Measurements from ENCODE around the gene SSUH2. TPM values are rescaled to one million over a fixed set of nuclear protein-coding genes. Genes with fewer than 3 reads are reported as not detected.

The SSUH2 gene
- total RNA-seq, 1 donor from 2014 or later = 1.1 TPM

DNA sequence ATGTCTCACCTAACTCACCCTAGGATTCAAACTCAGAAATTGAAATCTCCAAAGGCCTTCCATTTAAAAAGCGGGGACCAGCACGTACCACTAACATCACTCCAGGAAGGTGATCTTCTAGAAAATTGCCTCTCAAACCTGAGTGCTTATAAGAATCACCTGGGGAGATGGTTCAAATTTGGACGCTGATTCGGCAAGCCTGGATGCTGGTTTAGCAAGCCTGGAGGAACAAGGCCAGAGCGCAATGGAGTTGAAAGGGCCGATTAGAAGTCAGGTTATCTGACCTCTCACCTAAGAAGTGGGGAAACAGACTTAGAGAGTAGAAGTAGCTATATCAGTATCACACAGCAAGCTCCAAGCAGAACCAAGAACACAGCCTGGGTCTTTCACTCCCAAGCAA lies 68.2 kb downstream of the SSUH2 start:
- peaks cover 24% of the 10 kb centered on the region for H3K36me3 ChIP-seq
- peaks cover 40% of the 10 kb centered on the region for H3K4me1 ChIP-seq
- intact Hi-C loops (cut with micrococcal nuclease) = no loop called here
- DNase-seq = no peak
- H3K27ac ChIP-seq (replicated peaks) = no peak overlapping the region
- no peak overlapping the region for H3K4me3 ChIP-seq
- no peaks in the 10 kb centered on the region for H3K9me3 ChIP-seq (replicated peaks)
- no peaks in the 10 kb centered on the region for H3K27me3 ChIP-seq (ENCODE audit: low read depth)
- TF ChIP-seq CTCF (IDR thresholded peaks at IDR 0.05; ENCODE audit: borderline replicate concordance) = no peak

- Histone ChIP-seq H3K27ac (replicated peaks) (peak overlapping the region; percentile 64), H3K9me3 (replicated peaks) (no peaks in the 10 kb centered on the region), H3K36me3 (peaks cover 26% of the 10 kb centered on the region), H3K4me3 (no peak overlapping the region), H3K4me1 (peaks cover 49% of the 10 kb centered on the region), H3K27me3 (ENCODE audit: low read depth) (no peaks in the 10 kb centered on the region)
- no peak for DNase-seq
- TF ChIP-seq CTCF (IDR thresholded peaks at IDR 0.05; ENCODE audit: borderline replicate concordance) = no peak
- intact Hi-C loops (cut with micrococcal nuclease) = no loop called here
These were observed 69.1 kb downstream of the SSUH2 start for GRCh38 chr3:8575364-8576104.

GRCh38 chr3:8574670-8575322 lies 69.8 kb downstream of the SSUH2 start:
- TF ChIP-seq CTCF (IDR thresholded peaks at IDR 0.05; ENCODE audit: borderline replicate concordance) = no peak
- no peaks in the 10 kb centered on the region for H3K9me3 ChIP-seq (replicated peaks)
- DNase-seq = no peak
- peak overlapping the region; percentile 64 for H3K27ac ChIP-seq (replicated peaks)
- H3K4me3 ChIP-seq = no peak overlapping the region
- peaks cover 55% of the 10 kb centered on the region for H3K4me1 ChIP-seq
- H3K27me3 ChIP-seq (ENCODE audit: low read depth) = no peaks in the 10 kb centered on the region
- H3K36me3 ChIP-seq = peaks cover 32% of the 10 kb centered on the region
- intact Hi-C loops (cut with micrococcal nuclease) = no loop called here

GRCh38 chr3:8574040-8574669 lies 70.4 kb downstream of the SSUH2 start:
- Histone ChIP-seq H3K4me1 (peaks cover 56% of the 10 kb centered on the region), H3K27me3 (ENCODE audit: low read depth) (no peaks in the 10 kb centered on the region), H3K9me3 (replicated peaks) (no peaks in the 10 kb centered on the region), H3K4me3 (no peak overlapping the region), H3K27ac (replicated peaks) (peak overlapping the region; percentile 64), H3K36me3 (peaks cover 38% of the 10 kb centered on the region)
- no peak for DNase-seq
- intact Hi-C loops (cut with micrococcal nuclease) = no loop called here
- no peak for TF ChIP-seq CTCF (IDR thresholded peaks at IDR 0.05; ENCODE audit: borderline replicate concordance)

GRCh38 chr3:8573342-8573926 lies 71.2 kb downstream of the SSUH2 start:
- no peak for TF ChIP-seq CTCF (IDR thresholded peaks at IDR 0.05; ENCODE audit: borderline replicate concordance)
- Histone ChIP-seq H3K4me1 (peaks cover 57% of the 10 kb centered on the region), H3K36me3 (peaks cover 46% of the 10 kb centered on the region)

More at GRCh38 chr3:8573342-8573926, 71.2 kb downstream of the SSUH2 start:
- intact Hi-C loops (cut with micrococcal nuclease) = no loop called here
- DNase-seq = no peak
- H3K4me3 ChIP-seq = no peak overlapping the region
- H3K9me3 ChIP-seq (replicated peaks) = no peaks in the 10 kb centered on the region
- H3K27ac ChIP-seq (replicated peaks) = peak overlapping the region; percentile 64
- H3K27me3 ChIP-seq (ENCODE audit: low read depth) = no peaks in the 10 kb centered on the region

Measured in left ventricle myocardium inferior (tissue), 1 donor.